SIG-M5 treated with dmso at 0.1 percent for 504 hours (cell line): ENCODE measurements around the gene SPDYE1.
A peak's percentile ranks its signal among the peaks of the same experiment; 100 is the strongest.

ENCODE experiments used
- DNase-seq: peaks from one replicate; lab custom pipeline; 2025; ENCODE audit not compliant: unreplicated experiment; lab: John Stamatoyannopoulos, UW

SPDYE1 gene

GRCh38 chr7:44042221-44042620 is 44.5 kb downstream of the SPDYE1 start:
- no peak for DNase-seq

GRCh38 chr7:44043902-44044301 is 46.2 kb downstream of the SPDYE1 start:
- no peak for DNase-seq

GRCh38 chr7:44044315-44045225 is 46.9 kb downstream of the SPDYE1 start, which contains the start of gene DBNL:
DBNL (plus strand) TSS chr7:44044702; CDS start chr7:44044738, 36 bp downstream.
- DNase-seq = peak; percentile 80

- peak; percentile 38 for DNase-seq
Observed at GRCh38 chr7:44045226-44046014, 47.7 kb downstream of the SPDYE1 start.

GRCh38 chr7:44046321-44047061 is 48.8 kb downstream of the SPDYE1 start:
- DNase-seq = peak; percentile 95

- no peak for DNase-seq
Observed at GRCh38 chr7:44048031-44048795, 50.5 kb downstream of the SPDYE1 start.

GRCh38 chr7:44050121-44050914 is 52.6 kb downstream of the SPDYE1 start:
- DNase-seq = no peak

- no peak for DNase-seq
Observed at GRCh38 chr7:44050915-44051560, 53.3 kb downstream of the SPDYE1 start.

GRCh38 chr7:44051611-44052220 is 54.0 kb downstream of the SPDYE1 start:
- no peak for DNase-seq

GRCh38 chr7:44052771-44053365 is 55.2 kb downstream of the SPDYE1 start:
- DNase-seq = no peak

GRCh38 chr7:44056681-44057080 is 59.0 kb downstream of the SPDYE1 start:
- no peak for DNase-seq

- no peak for DNase-seq
Observed at GRCh38 chr7:44057181-44057848, 59.6 kb downstream of the SPDYE1 start.

GRCh38 chr7:44057849-44058758 is 60.4 kb downstream of the SPDYE1 start:
- no peak for DNase-seq

GRCh38 chr7:44058759-44059218 is 61.1 kb downstream of the SPDYE1 start:
- DNase-seq = no peak

GRCh38 chr7:44059219-44060090 is 61.8 kb downstream of the SPDYE1 start:
- DNase-seq = no peak
